PC-9 (cell line): Measurements from ENCODE around the gene PRMT1.

Source experiments
- EZH2 ChIP-seq: fragments of 200-600 bp; sonication (generic); IDR thresholded peaks from 2 replicates; pipeline ENCODE4 v1.8.0; 2017; ENCODE audit warnings: antibody characterized with exemption, low read depth
- TF ChIP-seq, protein P1 (sequence below): fragments of 200-600 bp; sonication (generic); conservative IDR thresholded peaks from 2 replicates; pipeline ENCODE4 v1.6.1; 2017; ENCODE audit warnings: mixed run types, antibody characterized with exemption, mild to moderate bottlenecking, moderate library complexity

- no peak for TF ChIP-seq EZH2
- TF ChIP-seq, protein P1, sequence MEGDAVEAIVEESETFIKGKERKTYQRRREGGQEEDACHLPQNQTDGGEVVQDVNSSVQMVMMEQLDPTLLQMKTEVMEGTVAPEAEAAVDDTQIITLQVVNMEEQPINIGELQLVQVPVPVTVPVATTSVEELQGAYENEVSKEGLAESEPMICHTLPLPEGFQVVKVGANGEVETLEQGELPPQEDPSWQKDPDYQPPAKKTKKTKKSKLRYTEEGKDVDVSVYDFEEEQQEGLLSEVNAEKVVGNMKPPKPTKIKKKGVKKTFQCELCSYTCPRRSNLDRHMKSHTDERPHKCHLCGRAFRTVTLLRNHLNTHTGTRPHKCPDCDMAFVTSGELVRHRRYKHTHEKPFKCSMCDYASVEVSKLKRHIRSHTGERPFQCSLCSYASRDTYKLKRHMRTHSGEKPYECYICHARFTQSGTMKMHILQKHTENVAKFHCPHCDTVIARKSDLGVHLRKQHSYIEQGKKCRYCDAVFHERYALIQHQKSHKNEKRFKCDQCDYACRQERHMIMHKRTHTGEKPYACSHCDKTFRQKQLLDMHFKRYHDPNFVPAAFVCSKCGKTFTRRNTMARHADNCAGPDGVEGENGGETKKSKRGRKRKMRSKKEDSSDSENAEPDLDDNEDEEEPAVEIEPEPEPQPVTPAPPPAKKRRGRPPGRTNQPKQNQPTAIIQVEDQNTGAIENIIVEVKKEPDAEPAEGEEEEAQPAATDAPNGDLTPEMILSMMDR = no peak
These were observed 6.8 kb downstream of the PRMT1 start for GRCh38 chr19:49683814-49684250.
